CD14-positive monocyte (primary cell): ENCODE measurements around the gene CDC25C. TPM values are rescaled to one million over a fixed set of nuclear protein-coding genes. Genes with fewer than 3 reads are reported as not detected.

ENCODE experiments used
- DNase-seq, 3 donors: peaks; one replicate each; pipeline ENCODE4 v3.0.0-alpha.2; 2011 to 2022
- H2AFZ ChIP-seq: 2 replicates; pipeline ENCODE4 v1.6.0; 2012; ENCODE audit warnings: mild to moderate bottlenecking, low read depth, low read length, inconsistent platforms; ENCODE audit not compliant: insufficient read depth, poor library complexity, severe bottlenecking
- H3K27ac ChIP-seq, 2 donors: 1 replicate in 1 of 2; 2 replicates in 1 of 2; pipeline ENCODE4 v1.5.1; 2012 to 2013; ENCODE audit warnings: low read length in 2 of 2, control low read depth in 1 of 2, inconsistent platforms in 1 of 2, low read depth in 1 of 2, mild to moderate bottlenecking in 1 of 2
- H3K27me3 ChIP-seq, 2 donors: one replicate each; pipeline versions ENCODE4 v1.6.0 to v1.6.1; 2011 to 2013; ENCODE audit warnings: low read length in 2 of 2; ENCODE audit not compliant: control insufficient read depth in 2 of 2, insufficient read depth in 2 of 2
- H3K36me3 ChIP-seq, 2 donors: replicated peaks in 1 of 2; 1 replicate in 1 of 2; 2 replicates in 1 of 2; pipeline versions ENCODE4 v1.5.1 to v1.6.1; 2012 to 2013; ENCODE audit warnings: low read length in 2 of 2, control low read depth in 1 of 2, inconsistent platforms in 1 of 2, mild to moderate bottlenecking in 1 of 2; ENCODE audit not compliant: insufficient read depth in 2 of 2, control insufficient read depth in 1 of 2
- H3K4me1 ChIP-seq, 2 donors: 1 replicate in 1 of 2; 2 replicates in 1 of 2; pipeline versions ENCODE4 v1.5.1 to v1.6.1; 2012 to 2013; ENCODE audit warnings: low read length in 2 of 2, control low read depth in 1 of 2, inconsistent platforms in 1 of 2, mild to moderate bottlenecking in 1 of 2, moderate library complexity in 1 of 2; ENCODE audit not compliant: insufficient read depth in 2 of 2, control insufficient read depth in 1 of 2
- H3K4me2 ChIP-seq: replicated peaks from 2 replicates; pipeline ENCODE3; 2012; ENCODE audit warnings: low read length, moderate library complexity, mild to moderate bottlenecking; ENCODE audit not compliant: poor library complexity, severe bottlenecking; ENCODE audit errors: extremely low read depth
- H3K4me3 ChIP-seq, 3 experiments: fragments of 200-600 bp in 1 of 3; sonication (generic) in 1 of 3; replicated peaks in 1 of 3; 1 replicate in 2 of 3; 2 replicates in 1 of 3; pipeline ENCODE4 v1.5.1; 2011 to 2013; ENCODE audit warnings: low read length in 3 of 3, mild to moderate bottlenecking in 3 of 3, control low read depth in 2 of 3, low read depth in 2 of 3, inconsistent platforms in 1 of 3, moderate library complexity in 1 of 3
- H3K79me2 ChIP-seq: 2 replicates; pipeline ENCODE4 v1.6.0; 2012; ENCODE audit warnings: mild to moderate bottlenecking, control low read depth, inconsistent platforms, low read length, moderate library complexity; ENCODE audit not compliant: insufficient read depth
- H3K9ac ChIP-seq: 2 replicates; pipeline ENCODE4 v1.6.0; 2017; ENCODE audit warnings: low read length, mild to moderate bottlenecking; ENCODE audit not compliant: insufficient read depth, poor library complexity, severe bottlenecking
- H3K9me3 ChIP-seq, 2 donors: replicated peaks in 1 of 2; 1 replicate in 1 of 2; 2 replicates in 1 of 2; pipeline versions ENCODE4 v1.5.1 to v1.6.1; 2012 to 2013; ENCODE audit warnings: low read length in 2 of 2, control low read depth in 1 of 2; ENCODE audit not compliant: control insufficient read depth in 1 of 2, insufficient read depth in 1 of 2
- H4K20me1 ChIP-seq: 2 replicates; pipeline ENCODE4 v1.6.0; 2012; ENCODE audit warnings: mild to moderate bottlenecking, low read length, control low read depth, moderate library complexity; ENCODE audit not compliant: insufficient read depth
- H3K27ac Mint-ChIP-seq, 7 donors: one replicate each; pipeline ENCODE4 v1.8.0; 2020; ENCODE audit warnings: mild to moderate bottlenecking in 7 of 7, mixed read lengths in 7 of 7, moderate library complexity in 6 of 7, inconsistent platforms in 2 of 7
- H3K27me3 Mint-ChIP-seq, 3 donors: one replicate each; pipeline ENCODE4 v1.8.0; 2021 to 2022; ENCODE audit warnings: low read depth in 3 of 3, mild to moderate bottlenecking in 3 of 3, mixed read lengths in 3 of 3, moderate library complexity in 3 of 3, inconsistent platforms in 1 of 3
- H3K36me3 Mint-ChIP-seq, 2 donors: one replicate each; pipeline ENCODE4 v1.8.0; 2020; ENCODE audit warnings: mixed read lengths in 2 of 2, inconsistent platforms in 1 of 2, mild to moderate bottlenecking in 1 of 2
- H3K4me1 Mint-ChIP-seq: one replicate; pipeline ENCODE4 v1.8.0; 2020; ENCODE audit warnings: mild to moderate bottlenecking, mixed read lengths
- H3K4me3 Mint-ChIP-seq, 2 donors: one replicate each; pipeline ENCODE4 v1.8.0; 2020; ENCODE audit warnings: mild to moderate bottlenecking in 2 of 2, mixed read lengths in 2 of 2, moderate library complexity in 1 of 2
- H3K9me3 Mint-ChIP-seq, 7 donors: one replicate each; pipeline ENCODE4 v1.8.0; 2020 to 2022; ENCODE audit warnings: mixed read lengths in 7 of 7, mild to moderate bottlenecking in 6 of 7, moderate library complexity in 6 of 7, inconsistent platforms in 2 of 7
- WGBS: methylation state at CpG from one replicate; pipeline ENCODE4 v1.1.5; 2013; ENCODE audit warnings: missing lambda C conversion rate; ENCODE audit not compliant: insufficient coverage; 5-methylcytosine and 5-hydroxymethylcytosine counted together
- intact Hi-C, 2 donors: fragments of 100-400 bp; cut with micrococcal nuclease; formaldehyde crosslinking; loops; one replicate each; pipeline versions ENCODE4 v1.15.0 to v1.15.1; 2023
- polyA plus RNA-seq, 3 donors: library from polyadenylated mRNA; depleted of rRNA in 1 of 3; unstranded in 2 of 3; stranded (reverse) in 1 of 3; fragments of 300-500 nt in 2 of 3; fragments of >200 nt in 1 of 3; fragmentation: Illumina TruSeq in 2 of 3; gene quantifications; 1 replicate in 2 of 3; 2 replicates in 1 of 3; pipeline ENCODE4 v1.2.3, GENCODE V29; 2012 to 2021
- TF ChIP-seq, protein P1 (sequence below): fragments of 200-600 bp; IDR thresholded peaks from one replicate; pipeline ENCODE4 v1.8.0; 2022; ENCODE audit warnings: antibody characterized with exemption, mild to moderate bottlenecking

CDC25C gene
- polyA plus RNA-seq, 3 donors: not detected

DNA sequence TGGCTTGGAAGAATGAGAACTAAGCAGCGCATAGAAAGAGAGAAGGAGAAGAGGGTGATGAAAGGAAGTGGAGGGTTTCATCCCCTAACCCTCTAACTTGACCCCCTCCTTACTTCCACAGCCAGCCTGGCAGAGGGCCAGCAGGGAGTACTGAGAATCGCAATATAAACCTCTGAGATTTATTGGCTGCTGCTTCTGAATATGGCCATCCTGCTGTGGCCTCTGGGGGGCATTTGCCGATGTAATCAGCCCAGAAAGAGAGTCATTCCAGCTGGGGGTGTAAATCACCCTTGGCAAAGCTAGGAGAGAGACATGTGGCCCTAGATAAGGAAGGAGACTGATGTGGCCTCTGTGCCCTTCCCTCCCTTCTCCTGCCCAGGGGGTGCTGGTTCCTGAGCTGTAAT, 56.2 kb downstream of the CDC25C start:
- Histone ChIP-seq H3K36me3 (no peaks in the 10 kb centered on the region), H3K4me2 (no peak overlapping the region), H3K27ac (no peak overlapping the region), H4K20me1 (no peaks in the 10 kb centered on the region), H3K4me1 (peaks cover 0 to 7% of the 10 kb centered on the region in 2 donors), H3K9ac (no peak overlapping the region), H2AFZ (no peak overlapping the region), H3K79me2 (no peaks in the 10 kb centered on the region), H3K9me3 (no peaks in the 10 kb centered on the region), H3K27me3 (peaks cover 30 to 33% of the 10 kb centered on the region in 2 donors), H3K4me3 (no peak overlapping the region)
- Mint-ChIP-seq H3K9me3 (peaks cover 0 to 7% (median 0%) of the 10 kb centered on the region in 7 donors), H3K4me3 (peak overlapping the region in 1 of 2 donors; percentile 63), H3K27ac (no peak overlapping the region), H3K36me3 (no peaks in the 10 kb centered on the region), H3K4me1 (peaks cover 6% of the 10 kb centered on the region), H3K27me3 (peaks cover 31 to 41% (median 33%) of the 10 kb centered on the region in 3 donors)
- no peak for DNase-seq
- TF ChIP-seq, protein P1, sequence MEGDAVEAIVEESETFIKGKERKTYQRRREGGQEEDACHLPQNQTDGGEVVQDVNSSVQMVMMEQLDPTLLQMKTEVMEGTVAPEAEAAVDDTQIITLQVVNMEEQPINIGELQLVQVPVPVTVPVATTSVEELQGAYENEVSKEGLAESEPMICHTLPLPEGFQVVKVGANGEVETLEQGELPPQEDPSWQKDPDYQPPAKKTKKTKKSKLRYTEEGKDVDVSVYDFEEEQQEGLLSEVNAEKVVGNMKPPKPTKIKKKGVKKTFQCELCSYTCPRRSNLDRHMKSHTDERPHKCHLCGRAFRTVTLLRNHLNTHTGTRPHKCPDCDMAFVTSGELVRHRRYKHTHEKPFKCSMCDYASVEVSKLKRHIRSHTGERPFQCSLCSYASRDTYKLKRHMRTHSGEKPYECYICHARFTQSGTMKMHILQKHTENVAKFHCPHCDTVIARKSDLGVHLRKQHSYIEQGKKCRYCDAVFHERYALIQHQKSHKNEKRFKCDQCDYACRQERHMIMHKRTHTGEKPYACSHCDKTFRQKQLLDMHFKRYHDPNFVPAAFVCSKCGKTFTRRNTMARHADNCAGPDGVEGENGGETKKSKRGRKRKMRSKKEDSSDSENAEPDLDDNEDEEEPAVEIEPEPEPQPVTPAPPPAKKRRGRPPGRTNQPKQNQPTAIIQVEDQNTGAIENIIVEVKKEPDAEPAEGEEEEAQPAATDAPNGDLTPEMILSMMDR: no peak
- intact Hi-C loops: no loop called here
- 0% methylated on average over 1 of the region's 3 CpGs for WGBS

DNA sequence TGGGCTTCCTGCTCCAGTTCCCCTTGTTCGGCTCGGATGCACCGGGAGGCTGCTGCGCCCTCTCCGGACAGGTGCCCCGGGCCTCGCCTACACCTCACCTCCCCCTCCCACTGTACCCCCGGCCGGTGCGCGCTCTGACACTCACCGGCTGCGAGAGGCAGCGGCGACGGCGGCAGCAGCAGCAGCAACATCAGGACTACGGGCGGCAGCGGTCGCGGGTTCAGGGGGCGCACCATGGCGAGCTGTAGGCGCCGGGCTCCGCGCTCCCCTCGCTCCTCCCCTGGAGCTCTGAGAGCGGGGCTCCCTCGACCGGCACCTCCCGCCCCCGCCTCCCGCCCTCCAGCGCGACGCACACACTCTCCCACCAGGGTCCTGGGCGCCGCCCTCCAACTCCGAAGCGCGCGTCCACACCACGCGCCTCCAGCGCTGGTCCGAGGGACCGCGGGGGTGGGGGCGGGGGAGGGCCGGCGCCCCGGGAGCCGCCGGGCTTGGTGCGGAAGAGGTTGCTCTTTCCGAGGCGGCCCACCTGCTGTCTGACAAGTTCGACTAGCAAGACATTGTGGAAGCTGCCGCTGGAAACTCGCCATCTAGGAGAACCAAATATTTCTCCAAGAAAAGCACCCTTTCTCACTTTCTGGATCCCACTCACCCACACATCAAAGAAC, 57.3 kb downstream of the CDC25C start, which contains the start of gene GFRA3:
TSS of gene GFRA3 (minus strand) at position 433 of the 665 bp plus-strand sequence. CDS start at position 236, 197 bp downstream.
- Histone ChIP-seq H3K4me3 (peak within 1 kb of the TSS in 1 of 3 experiments; percentile 43), H3K27me3 (peaks cover 30 to 33% of the 10 kb centered on the region in 2 donors), H3K27ac (no peak within 1 kb of the TSS), H3K4me1 (peaks cover 0 to 7% of the 10 kb centered on the region in 2 donors), H3K79me2 (no peaks in the 10 kb centered on the region), H3K4me2 (peak within 1 kb of the TSS; percentile 48), H3K36me3 (no peaks in the 10 kb centered on the region), H3K9ac (peak within 1 kb of the TSS; percentile 21), H4K20me1 (no peaks in the 10 kb centered on the region), H2AFZ (peak within 1 kb of the TSS; percentile 29), H3K9me3 (no peaks in the 10 kb centered on the region)
- H3K4me1 Mint-ChIP-seq: peaks cover 6% of the 10 kb centered on the region
- H3K4me3 Mint-ChIP-seq: peak within 1 kb of the TSS in 1 of 2 donors; percentile 63
- H3K27me3 Mint-ChIP-seq: peaks cover 30 to 42% (median 33%) of the 10 kb centered on the region in 3 donors
- no peaks in the 10 kb centered on the region for H3K36me3 Mint-ChIP-seq
- intact Hi-C loops: no loop called here
- DNase-seq: no peak
- peaks cover 0 to 7% (median 0%) of the 10 kb centered on the region in 7 donors for H3K9me3 Mint-ChIP-seq
- TF ChIP-seq, protein P1: no peak
- H3K27ac Mint-ChIP-seq: peak within 1 kb of the TSS in 1 of 7 donors; percentile 2
- WGBS: 3% methylated on average over 48 of the region's 62 CpGs
